Subcutaneous adipose tissue (tissue), 4 donors: ENCODE measurements around the gene IGSF11. TPM values are rescaled to one million over a fixed set of nuclear protein-coding genes. Genes with fewer than 3 reads are reported as not detected.

Experiments used
- total RNA-seq, 4 donors: library from RNA; depleted of rRNA; stranded (reverse); fragments of >200 nt; gene quantifications; one replicate each; pipeline ENCODE4 v1.1.0, GENCODE V29; 2016
- TF ChIP-seq, protein P1 (sequence below): fragments of 450-650 bp; IDR thresholded peaks from one replicate; pipeline ENCODE4 v1.5.1; 2016; ENCODE audit warnings: low read depth, mild to moderate bottlenecking, control low read depth, antibody characterized with exemption, moderate library complexity

IGSF11 gene
- total RNA-seq, 4 donors from 2014 or later = 1.5 TPM; not detected in 3

DNA sequence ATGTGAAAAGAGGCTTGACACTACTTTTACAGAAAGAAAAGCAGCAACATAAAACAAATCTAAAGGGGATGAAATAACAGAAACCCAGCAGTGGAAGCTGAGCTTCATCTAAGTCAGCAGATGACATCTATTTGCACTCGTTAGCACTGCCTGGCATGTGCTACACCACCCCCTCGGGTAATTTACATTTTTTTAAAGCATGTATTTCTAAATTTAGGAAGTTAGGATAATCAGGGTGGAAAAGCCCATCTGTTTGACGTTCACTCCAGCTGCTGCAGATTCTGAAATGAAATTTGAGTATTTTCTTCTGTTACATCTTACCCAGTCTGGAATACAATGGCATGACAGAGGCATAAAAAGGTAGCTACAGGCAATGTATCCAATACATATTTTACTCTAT lies 20.7 kb downstream of the IGSF11 start:
- TF ChIP-seq, protein P1, sequence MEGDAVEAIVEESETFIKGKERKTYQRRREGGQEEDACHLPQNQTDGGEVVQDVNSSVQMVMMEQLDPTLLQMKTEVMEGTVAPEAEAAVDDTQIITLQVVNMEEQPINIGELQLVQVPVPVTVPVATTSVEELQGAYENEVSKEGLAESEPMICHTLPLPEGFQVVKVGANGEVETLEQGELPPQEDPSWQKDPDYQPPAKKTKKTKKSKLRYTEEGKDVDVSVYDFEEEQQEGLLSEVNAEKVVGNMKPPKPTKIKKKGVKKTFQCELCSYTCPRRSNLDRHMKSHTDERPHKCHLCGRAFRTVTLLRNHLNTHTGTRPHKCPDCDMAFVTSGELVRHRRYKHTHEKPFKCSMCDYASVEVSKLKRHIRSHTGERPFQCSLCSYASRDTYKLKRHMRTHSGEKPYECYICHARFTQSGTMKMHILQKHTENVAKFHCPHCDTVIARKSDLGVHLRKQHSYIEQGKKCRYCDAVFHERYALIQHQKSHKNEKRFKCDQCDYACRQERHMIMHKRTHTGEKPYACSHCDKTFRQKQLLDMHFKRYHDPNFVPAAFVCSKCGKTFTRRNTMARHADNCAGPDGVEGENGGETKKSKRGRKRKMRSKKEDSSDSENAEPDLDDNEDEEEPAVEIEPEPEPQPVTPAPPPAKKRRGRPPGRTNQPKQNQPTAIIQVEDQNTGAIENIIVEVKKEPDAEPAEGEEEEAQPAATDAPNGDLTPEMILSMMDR = no peak

DNA sequence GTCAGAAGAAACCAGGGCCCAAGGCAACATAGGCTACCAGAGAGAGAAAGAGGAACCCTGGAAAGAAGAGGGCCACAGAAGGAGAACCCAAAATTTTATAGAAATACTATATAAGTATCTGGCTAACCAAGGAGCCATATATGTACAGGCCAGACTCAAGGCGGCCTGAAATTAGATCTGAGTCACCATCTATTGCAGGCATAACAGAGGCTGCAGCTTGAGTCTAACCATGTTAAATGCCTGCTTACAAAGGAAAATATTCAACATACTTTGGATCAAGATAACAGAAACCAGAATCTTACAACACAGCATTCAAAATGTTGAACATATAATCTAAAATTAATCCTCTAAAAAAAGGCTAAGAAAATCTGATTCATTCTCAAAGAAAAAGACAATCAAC lies 23.1 kb downstream of the IGSF11 start:
- TF ChIP-seq, protein P1 = no peak

DNA sequence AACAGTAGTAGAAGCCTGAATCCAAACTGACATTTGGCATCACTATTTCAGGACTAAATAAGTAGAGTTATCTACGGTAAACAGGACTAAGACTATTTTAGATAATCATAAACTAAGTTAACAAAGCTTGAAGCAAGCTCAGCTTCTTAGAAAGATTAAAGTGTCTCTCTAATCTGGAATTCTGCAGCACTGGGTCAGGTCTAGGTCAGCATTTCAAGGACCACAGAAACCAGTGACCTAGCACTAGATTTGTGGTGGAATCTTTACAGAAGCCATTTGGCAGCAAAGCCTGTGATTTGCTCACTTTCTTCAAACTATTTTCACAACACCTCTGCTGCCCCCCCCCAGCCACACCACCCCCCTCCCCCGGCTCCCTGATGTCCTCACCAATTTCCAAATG lies 37.5 kb downstream of the IGSF11 start:
- TF ChIP-seq, protein P1 = no peak

DNA sequence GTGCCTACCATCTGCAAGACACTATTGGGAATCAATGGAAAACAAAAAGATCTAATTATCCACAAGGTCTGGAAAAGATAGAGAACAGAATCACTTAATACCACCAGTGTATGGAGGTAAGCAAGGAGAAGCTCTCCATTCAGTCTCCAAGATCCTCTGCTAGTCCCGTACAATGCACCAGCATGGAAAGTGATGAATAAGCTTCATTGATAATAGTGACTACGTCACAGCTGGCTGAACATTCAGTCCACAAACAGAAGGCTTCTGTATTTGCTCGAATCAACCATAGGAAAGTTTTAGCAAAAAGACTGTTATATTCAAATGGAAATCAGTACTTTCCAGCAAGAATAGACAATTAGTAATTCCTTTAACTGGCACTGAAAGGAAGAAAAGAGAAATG lies 42.9 kb downstream of the IGSF11 start:
- TF ChIP-seq, protein P1 = no peak

DNA sequence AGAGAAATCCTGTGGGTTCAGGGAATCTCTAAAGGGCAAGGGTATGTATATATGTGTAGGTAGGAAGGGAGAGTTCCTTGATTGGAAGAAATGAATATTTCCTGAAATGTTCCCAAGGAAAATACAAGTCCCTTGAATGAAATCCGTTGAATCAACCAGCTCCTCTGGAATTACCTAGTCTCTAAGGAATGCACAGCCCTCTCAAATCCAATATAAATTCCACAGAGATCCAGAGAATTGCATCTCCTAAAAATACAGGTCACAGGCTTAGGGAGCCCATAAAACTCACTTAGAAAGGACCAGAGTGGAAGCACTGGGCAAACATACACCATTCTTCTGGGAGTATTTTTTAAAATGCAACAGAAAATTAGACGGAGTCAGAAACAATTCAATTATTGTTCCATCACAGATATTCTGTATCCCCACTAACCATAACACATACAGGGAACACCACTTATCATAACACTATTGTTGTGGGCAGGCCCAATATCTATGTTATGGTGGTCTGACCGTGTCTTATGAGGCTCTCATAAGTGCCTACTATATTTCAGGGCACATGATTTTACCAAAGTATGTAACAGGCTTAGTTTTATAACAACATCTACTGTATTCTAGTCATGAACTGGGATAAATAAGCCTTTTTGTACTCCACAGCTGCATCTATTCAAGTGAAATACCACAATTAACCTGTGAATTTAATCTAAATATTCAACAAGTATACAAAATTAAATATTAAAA lies 43.7 kb downstream of the IGSF11 start:
- TF ChIP-seq, protein P1 = no peak

DNA sequence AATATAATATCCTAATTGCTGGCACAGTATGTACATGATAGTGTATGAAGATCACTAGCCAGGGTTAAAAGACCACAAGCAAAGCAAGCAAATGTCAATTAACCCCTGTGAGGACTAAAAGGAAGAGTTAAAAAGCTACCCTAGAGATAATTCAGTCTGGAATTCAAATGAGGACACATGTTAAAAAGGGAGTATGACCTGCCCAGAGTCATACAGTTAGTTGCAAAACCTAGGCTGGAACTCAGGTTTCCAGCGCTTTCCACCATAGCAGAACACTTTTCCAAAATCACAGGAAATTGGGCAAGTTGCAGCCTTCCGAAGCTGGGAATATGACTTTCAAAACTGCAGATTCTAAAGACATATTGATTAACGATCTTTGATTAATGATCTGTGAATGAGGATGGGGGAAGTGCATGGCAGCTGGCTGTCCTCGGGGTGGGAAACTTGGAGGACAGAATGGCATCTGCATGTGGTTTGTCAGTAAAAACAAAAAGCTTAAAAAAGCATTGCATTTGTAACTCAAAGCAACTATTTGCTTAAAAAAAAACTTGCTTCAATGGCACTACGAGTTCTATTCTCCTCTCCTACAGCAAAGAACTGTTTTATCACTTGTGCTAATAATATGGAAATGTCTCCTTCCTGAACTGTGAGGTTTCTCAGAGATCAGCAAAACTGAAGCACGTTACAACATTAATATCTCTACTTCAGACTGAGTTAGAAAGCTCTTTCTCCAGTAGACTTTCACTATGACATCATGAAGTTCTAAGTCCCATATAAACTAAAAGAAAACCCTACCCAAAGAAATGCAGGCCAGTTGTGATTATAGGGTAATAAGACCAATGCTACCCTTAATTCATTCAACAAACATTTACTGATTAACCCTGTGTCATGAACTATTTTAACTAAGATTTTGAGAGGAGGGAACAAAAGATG lies 46.2 kb downstream of the IGSF11 start:
- TF ChIP-seq, protein P1 = no peak

DNA sequence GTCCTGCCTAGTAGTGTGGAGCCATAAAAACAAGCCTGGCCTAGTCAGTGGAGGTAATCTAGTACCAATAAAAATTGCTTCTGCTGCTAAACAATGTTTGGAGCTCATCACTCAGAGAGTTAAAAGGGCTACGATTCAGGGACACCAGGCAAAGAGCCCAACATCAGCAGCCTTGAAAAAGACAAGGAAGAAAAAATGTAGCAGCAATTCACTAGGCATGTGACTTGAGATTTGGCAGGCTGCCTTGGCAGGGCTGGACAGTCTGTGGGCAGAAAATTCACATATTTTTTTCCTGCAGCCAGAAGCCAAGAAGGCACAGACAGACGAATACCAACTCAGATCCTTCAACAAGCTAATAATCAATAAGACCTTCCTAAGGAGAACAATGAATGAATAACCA lies 47.2 kb downstream of the IGSF11 start:
- TF ChIP-seq, protein P1 = no peak
